ENCODE measurements around the gene LTBP2. TPM values are rescaled to one million over a fixed set of nuclear protein-coding genes. Genes with fewer than 3 reads are reported as not detected.

Gene LTBP2
- total RNA-seq, 1 donor from 2014 or later = 6.6 TPM

GRCh38 chr14:74510959-74511409, 101.1 kb downstream of the LTBP2 start:
- peak; percentile 80 for DNase-seq (ENCODE audit: low read depth)
- no peaks in the 10 kb centered on the region for H3K36me3 ChIP-seq (ENCODE audit: control insufficient read depth, insufficient read depth, low read length)
- FAIRE-seq = no peak
- TF ChIP-seq CTCF (IDR thresholded peaks at IDR 0.05; ENCODE audit: insufficient read depth, low read length, severe bottlenecking) = no peak
- no peaks in the 10 kb centered on the region for H3K27me3 ChIP-seq (ENCODE audit: control insufficient read depth, insufficient read depth, low read length)
- H3K4me3 ChIP-seq (ENCODE audit: low read depth, low read length) = no peak overlapping the region

- Histone ChIP-seq H3K36me3 (ENCODE audit: control insufficient read depth, insufficient read depth, low read length) (no peaks in the 10 kb centered on the region), H3K27me3 (ENCODE audit: control insufficient read depth, insufficient read depth, low read length) (no peaks in the 10 kb centered on the region), H3K4me3 (ENCODE audit: low read depth, low read length) (no peak overlapping the region)
- DNase-seq (ENCODE audit: low read depth) (peak; percentile 41), FAIRE-seq (no peak)
- TF ChIP-seq CTCF (IDR thresholded peaks at IDR 0.05; ENCODE audit: insufficient read depth, low read length, severe bottlenecking) = no peak
Observed at GRCh38 chr14:74510223-74510931, 101.7 kb downstream of the LTBP2 start.

- DNase-seq (ENCODE audit: low read depth) (no peak), FAIRE-seq (no peak)
- Histone ChIP-seq H3K27me3 (ENCODE audit: control insufficient read depth, insufficient read depth, low read length) (no peaks in the 10 kb centered on the region), H3K36me3 (ENCODE audit: control insufficient read depth, insufficient read depth, low read length) (no peaks in the 10 kb centered on the region), H3K4me3 (ENCODE audit: low read depth, low read length) (no peak overlapping the region)
- TF ChIP-seq CTCF (IDR thresholded peaks at IDR 0.05; ENCODE audit: insufficient read depth, low read length, severe bottlenecking) = no peak
Observed at GRCh38 chr14:74509587-74510222, 102.3 kb downstream of the LTBP2 start.

GRCh38 chr14:74508844-74509428, 103.1 kb downstream of the LTBP2 start:
- Histone ChIP-seq H3K4me3 (ENCODE audit: low read depth, low read length) (no peak overlapping the region), H3K27me3 (ENCODE audit: control insufficient read depth, insufficient read depth, low read length) (no peaks in the 10 kb centered on the region), H3K36me3 (ENCODE audit: control insufficient read depth, insufficient read depth, low read length) (no peaks in the 10 kb centered on the region)
- DNase-seq (ENCODE audit: low read depth) = no peak
- no peak for FAIRE-seq
- TF ChIP-seq CTCF (IDR thresholded peaks at IDR 0.05; ENCODE audit: insufficient read depth, low read length, severe bottlenecking) = no peak

GRCh38 chr14:74508292-74508731, 103.7 kb downstream of the LTBP2 start:
- DNase-seq (ENCODE audit: low read depth) = no peak

More at GRCh38 chr14:74508292-74508731, 103.7 kb downstream of the LTBP2 start:
- FAIRE-seq = no peak
- Histone ChIP-seq H3K4me3 (ENCODE audit: low read depth, low read length) (no peak overlapping the region), H3K36me3 (ENCODE audit: control insufficient read depth, insufficient read depth, low read length) (no peaks in the 10 kb centered on the region), H3K27me3 (ENCODE audit: control insufficient read depth, insufficient read depth, low read length) (no peaks in the 10 kb centered on the region)
- TF ChIP-seq CTCF (IDR thresholded peaks at IDR 0.05; ENCODE audit: insufficient read depth, low read length, severe bottlenecking) = peak; percentile 46

Measured in bronchial epithelial cell (primary cell).